Omental fat pad (tissue), 4 donors: ENCODE measurements around the gene BRDT. TPM values are rescaled to one million over a fixed set of nuclear protein-coding genes. Genes with fewer than 3 reads are reported as not detected.

Source experiments
- ATAC-seq: fragments of 150-250 bp; one replicate; pipeline ENCODE4 v1.9.1; 2016; ENCODE audit warnings: mild to moderate bottlenecking, moderate library complexity; ENCODE audit not compliant: low FRiP score
- DNase-seq: peaks from one replicate; pipeline ENCODE4 v3.0.0-alpha.2; 2019; ENCODE audit warnings: low spot score
- total RNA-seq, 4 donors: library from RNA; depleted of rRNA; stranded (reverse); fragments of >200 nt; gene quantifications; one replicate each; pipeline ENCODE4 v1.1.0, GENCODE V29; 2016
- TF ChIP-seq, protein P1 (sequence below), 3 donors: fragments of 450-650 bp; IDR thresholded peaks; one replicate each; pipeline ENCODE4 v1.5.1; 2016 to 2017; ENCODE audit warnings: antibody characterized with exemption in 3 of 3, mild to moderate bottlenecking in 3 of 3, moderate library complexity in 2 of 3

Gene BRDT
- total RNA-seq, 4 donors from 2014 or later: 2.8 TPM; not detected in 3

DNA sequence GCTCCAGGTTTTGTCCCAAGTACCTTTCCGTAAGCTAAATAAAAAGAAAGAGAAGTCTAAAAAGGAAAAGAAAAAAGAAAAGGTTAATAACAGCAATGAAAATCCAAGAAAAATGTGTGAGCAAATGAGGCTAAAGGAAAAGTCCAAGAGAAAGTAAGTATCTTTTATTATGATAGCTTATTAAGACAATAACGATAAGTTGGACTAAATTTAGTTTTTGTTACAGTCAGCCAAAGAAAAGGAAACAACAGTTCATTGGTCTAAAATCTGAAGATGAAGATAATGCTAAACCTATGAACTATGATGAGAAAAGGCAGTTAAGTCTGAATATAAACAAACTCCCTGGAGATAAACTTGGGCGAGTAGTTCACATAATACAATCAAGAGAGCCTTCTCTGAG is 31.5 kb downstream of the BRDT start:
- TF ChIP-seq, protein P1, sequence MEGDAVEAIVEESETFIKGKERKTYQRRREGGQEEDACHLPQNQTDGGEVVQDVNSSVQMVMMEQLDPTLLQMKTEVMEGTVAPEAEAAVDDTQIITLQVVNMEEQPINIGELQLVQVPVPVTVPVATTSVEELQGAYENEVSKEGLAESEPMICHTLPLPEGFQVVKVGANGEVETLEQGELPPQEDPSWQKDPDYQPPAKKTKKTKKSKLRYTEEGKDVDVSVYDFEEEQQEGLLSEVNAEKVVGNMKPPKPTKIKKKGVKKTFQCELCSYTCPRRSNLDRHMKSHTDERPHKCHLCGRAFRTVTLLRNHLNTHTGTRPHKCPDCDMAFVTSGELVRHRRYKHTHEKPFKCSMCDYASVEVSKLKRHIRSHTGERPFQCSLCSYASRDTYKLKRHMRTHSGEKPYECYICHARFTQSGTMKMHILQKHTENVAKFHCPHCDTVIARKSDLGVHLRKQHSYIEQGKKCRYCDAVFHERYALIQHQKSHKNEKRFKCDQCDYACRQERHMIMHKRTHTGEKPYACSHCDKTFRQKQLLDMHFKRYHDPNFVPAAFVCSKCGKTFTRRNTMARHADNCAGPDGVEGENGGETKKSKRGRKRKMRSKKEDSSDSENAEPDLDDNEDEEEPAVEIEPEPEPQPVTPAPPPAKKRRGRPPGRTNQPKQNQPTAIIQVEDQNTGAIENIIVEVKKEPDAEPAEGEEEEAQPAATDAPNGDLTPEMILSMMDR (IDR thresholded peaks at IDR 0.05): no peak
- no peak for ATAC-seq
- DNase-seq: no peak

DNA sequence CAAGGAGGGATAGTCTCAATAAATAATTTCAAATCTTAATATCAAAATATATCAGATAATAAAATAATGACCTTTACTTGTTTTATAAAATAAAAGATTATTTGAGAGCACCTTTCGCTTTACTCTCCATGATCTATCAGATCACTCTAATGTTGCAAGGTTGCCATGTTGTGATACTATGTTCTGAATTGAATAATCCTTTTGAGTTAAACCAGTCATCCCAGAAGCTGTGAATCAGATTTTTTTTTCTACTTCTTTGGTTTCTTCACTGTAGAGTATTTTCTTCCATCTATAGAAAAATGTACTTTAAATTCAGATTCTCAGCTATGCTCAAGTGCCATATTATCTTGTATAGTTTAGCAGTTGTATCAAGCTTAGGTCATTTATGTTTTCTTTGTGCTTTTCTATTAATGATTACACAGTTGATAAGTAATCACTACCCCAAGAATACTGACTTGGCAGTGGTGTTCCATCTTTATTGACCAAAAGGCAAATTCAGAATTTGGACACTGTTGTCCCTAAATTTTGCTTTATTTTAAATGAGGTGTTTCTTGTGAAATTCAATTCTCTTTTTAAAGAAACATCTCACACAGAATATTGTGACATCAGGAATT is 32.9 kb downstream of the BRDT start:
- TF ChIP-seq, protein P1 (IDR thresholded peaks at IDR 0.05): no peak
- ATAC-seq (no peak), DNase-seq (no peak)

DNA sequence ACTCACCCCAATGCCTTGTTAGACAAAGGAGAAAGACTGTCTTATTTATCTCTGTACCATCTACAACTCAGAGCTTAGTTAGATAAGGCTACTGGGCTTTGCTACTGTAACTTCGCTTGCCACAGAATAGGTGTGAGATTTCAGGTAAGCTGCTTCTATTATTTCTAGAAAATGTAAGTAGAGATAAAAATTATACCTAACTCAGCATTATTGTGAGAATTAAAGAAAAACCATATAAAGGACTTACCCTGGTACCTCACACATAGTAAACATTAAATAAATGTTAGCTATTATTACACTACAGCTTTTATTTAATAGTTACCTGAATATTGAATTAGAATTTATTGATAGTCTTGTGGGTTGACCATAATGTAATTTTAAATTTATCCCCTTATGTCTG is 44.1 kb downstream of the BRDT start:
- ATAC-seq (no peak), DNase-seq (no peak)
- TF ChIP-seq, protein P1 (IDR thresholded peaks at IDR 0.05): no peak

DNA sequence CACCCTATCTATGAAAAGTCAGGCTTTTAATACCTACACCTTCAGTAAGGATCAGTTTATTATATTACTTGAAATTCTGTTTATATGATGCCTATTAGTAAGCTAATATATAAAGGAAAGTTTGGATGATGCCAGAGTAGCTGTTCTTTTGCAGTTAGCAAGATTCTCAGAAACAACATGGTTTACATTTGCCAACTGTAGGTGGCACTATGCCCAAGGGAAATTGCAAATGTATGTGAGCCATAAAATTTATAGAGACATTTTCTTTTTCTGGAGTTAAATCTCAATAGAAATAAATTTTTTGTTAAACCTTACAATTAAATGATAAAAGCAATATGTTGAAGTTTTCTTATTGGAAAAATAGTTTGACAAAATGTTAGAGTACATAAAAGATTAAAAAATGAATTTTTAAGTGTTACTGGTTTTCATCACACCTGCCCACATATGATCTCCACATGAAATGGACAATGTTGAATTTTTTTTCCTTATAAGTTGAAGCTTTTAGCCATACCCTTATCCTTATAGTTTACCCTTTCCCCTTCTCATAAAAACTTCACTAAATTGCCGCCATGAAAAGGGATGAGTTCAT is 48.5 kb downstream of the BRDT start:
- DNase-seq (no peak), ATAC-seq (no peak)
- TF ChIP-seq, protein P1 (IDR thresholded peaks at IDR 0.05): no peak

DNA sequence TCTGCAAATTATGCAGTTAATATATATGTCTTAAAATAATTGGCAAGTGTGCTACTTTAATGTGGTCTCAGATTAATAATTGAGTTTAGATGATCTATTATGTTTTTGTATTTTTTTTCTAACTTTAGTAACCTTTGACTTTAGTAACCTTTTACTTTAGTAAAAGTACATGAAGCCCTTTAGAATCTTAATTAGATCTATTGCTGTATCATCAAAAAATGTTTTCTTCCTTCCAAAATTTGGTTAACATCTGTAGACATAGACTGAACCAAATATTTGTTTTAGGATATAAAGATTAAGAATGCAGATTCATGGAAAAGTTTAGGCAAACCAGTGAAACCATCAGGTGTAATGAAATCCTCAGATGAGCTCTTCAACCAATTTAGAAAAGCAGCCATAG is 54.9 kb downstream of the BRDT start:
- DNase-seq (no peak), ATAC-seq (no peak)
- TF ChIP-seq, protein P1 (IDR thresholded peaks at IDR 0.05): no peak

DNA sequence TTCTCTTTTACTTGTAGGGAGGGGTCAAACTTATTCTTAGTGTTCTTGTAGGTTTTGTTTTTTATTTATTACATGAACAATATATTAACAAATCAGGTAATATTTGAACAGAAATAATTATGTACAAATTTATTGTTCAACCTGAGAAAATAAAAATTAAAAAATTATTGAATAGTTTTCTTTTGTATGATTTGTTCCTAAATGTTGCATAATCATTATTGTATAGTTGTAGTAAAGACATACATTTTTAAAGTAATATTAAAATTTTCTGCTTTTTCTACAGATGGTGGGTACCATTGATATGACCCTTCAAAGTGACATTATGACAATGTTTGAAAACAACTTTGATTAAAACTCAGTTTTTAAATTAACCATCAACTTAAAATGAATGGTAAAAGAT is 64.7 kb downstream of the BRDT start:
- DNase-seq: no peak
- TF ChIP-seq, protein P1 (IDR thresholded peaks at IDR 0.05): no peak
- ATAC-seq: no peak

DNA sequence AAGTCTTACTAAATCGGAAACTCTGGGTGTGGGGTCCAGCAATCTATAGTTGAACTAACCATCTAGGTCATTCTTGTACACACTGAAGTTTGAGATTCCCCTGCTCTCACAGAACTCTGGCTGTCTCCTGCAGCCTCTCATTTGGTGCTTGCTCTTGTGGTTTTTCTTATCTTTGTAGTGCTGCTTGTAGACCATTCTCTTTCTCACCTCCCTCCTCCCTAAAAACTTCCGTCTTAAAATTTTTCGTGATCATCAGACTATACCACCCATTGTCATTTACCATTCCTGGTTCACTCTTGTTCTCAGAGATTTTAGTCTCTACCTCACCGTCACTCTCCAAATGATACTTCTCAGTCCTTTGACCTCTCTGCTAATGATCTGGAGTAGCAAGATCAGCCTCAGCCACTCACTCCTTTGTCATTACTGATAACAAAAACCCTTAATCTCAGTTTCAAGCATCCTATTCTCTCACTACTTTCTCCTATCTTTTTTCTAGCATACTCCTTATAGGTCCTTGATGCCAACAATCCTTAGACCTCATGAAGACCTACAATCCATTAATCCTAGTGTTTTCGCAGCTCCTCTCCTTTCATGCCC is 67.6 kb downstream of the BRDT start:
- no peak for DNase-seq
- TF ChIP-seq, protein P1 (IDR thresholded peaks at IDR 0.05): no peak
- ATAC-seq: no peak
